Left lung (tissue), 10 donors: ENCODE results near the gene LRRK1. TPM values are rescaled to one million over a fixed set of nuclear protein-coding genes. Genes with fewer than 3 reads are reported as not detected.

Experiments used
- ATAC-seq: fragments of 200-7000 bp; cut with Tn5 transposase; one replicate; pipeline ENCODE4 v1.9.1; 2020; ENCODE audit warnings: moderate library complexity
- DNase-seq, 4 donors: peaks; one replicate each; pipeline ENCODE4 v3.0.0-alpha.2; 2013 to 2020
- H3K27ac ChIP-seq, 2 donors: fragments of 200-600 bp; sonication (generic) in 1 of 2; one replicate each; pipeline versions ENCODE4 v1.5.0 to v1.8.0; 2020 to 2021
- H3K27me3 ChIP-seq, 2 donors: fragments of 200-600 bp; sonication (generic) in 1 of 2; one replicate each; pipeline versions ENCODE4 v1.5.0 to v1.8.0; 2020 to 2021
- H3K36me3 ChIP-seq, 2 donors: fragments of 200-600 bp; sonication (generic) in 1 of 2; one replicate each; pipeline versions ENCODE4 v1.5.0 to v1.8.0; 2020 to 2021
- H3K4me1 ChIP-seq, 2 donors: fragments of 200-600 bp; one replicate each; pipeline ENCODE4 v1.8.0; 2021
- H3K4me3 ChIP-seq, 2 donors: fragments of 200-600 bp; sonication (generic) in 1 of 2; one replicate each; pipeline versions ENCODE4 v1.5.0 to v1.8.0; 2020 to 2021; ENCODE audit warnings: mild to moderate bottlenecking in 1 of 2
- H3K9me3 ChIP-seq, 2 donors: fragments of 200-600 bp; sonication (generic) in 1 of 2; one replicate each; pipeline versions ENCODE4 v1.5.0 to v1.8.0; 2020 to 2021
- intact Hi-C, 2 donors: fragments of 100-400 bp; cut with DNase I; formaldehyde crosslinking; loops; one replicate each; pipeline versions ENCODE4 v1.11.2 to v1.14.2; 2022
- polyA plus RNA-seq, 6 donors: library from polyadenylated mRNA; unstranded; fragments of 120-200 nt; gene quantifications; one replicate each; pipeline ENCODE4 v1.2.1, GENCODE V29; 2013; ENCODE audit not compliant: insufficient read length in 6 of 6
- total RNA-seq, 2 donors: library from RNA; stranded (reverse); fragmentation: NEBNext Ultra II Directional; extraction: Animal tissue kit (Norgen Biotek cat#: 25700); gene quantifications; one replicate each; pipeline ENCODE4 v1.2.1, GENCODE V29; 2021
- TF ChIP-seq, protein P1 (sequence below), 2 donors: fragments of 200-600 bp; sonication (generic) in 1 of 2; IDR thresholded peaks; one replicate each; pipeline versions ENCODE4 v1.5.0 to v1.8.0; 2021; ENCODE audit warnings: antibody characterized with exemption in 2 of 2
- donor health status: DM: no; HTN: yes; CAD: no.
- donor health status: DM: no; HTN: no; CAD: no.

The LRRK1 gene
- total and polyA plus RNA-seq, 8 donors = 1.9 to 24.2 (median 3.0) TPM

DNA sequence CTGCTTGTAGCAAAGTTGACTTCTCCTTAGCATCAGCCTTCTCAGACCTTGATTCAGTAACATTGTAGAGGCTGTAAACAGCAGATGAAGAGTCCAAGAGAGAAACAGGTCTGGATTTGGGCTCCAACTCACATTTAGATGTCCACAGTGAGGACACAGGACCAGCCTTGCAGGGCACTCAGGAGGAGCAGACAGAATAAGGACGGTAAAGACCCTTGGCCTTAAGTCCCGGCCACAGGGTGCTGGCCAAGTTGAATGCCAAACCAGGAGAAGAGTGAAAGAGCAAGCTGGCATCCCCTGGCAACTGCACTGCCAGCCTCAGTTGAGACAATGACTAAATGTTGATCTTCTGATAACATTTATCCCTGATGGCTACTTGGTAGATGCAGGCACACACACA, 136.3 kb downstream of the LRRK1 start:
- Histone ChIP-seq H3K27me3 (no peaks in the 10 kb centered on the region), H3K4me1 (peaks cover 0 to 8% of the 10 kb centered on the region in 2 donors), H3K4me3 (no peak overlapping the region), H3K9me3 (no peaks in the 10 kb centered on the region), H3K36me3 (peaks cover 0 to 97% of the 10 kb centered on the region in 2 donors), H3K27ac (no peak overlapping the region)
- TF ChIP-seq, protein P1, sequence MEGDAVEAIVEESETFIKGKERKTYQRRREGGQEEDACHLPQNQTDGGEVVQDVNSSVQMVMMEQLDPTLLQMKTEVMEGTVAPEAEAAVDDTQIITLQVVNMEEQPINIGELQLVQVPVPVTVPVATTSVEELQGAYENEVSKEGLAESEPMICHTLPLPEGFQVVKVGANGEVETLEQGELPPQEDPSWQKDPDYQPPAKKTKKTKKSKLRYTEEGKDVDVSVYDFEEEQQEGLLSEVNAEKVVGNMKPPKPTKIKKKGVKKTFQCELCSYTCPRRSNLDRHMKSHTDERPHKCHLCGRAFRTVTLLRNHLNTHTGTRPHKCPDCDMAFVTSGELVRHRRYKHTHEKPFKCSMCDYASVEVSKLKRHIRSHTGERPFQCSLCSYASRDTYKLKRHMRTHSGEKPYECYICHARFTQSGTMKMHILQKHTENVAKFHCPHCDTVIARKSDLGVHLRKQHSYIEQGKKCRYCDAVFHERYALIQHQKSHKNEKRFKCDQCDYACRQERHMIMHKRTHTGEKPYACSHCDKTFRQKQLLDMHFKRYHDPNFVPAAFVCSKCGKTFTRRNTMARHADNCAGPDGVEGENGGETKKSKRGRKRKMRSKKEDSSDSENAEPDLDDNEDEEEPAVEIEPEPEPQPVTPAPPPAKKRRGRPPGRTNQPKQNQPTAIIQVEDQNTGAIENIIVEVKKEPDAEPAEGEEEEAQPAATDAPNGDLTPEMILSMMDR (IDR thresholded peaks at IDR 0.05) = no peak
- intact Hi-C loops = no loop called here
- no peak for DNase-seq
- no peak for ATAC-seq

DNA sequence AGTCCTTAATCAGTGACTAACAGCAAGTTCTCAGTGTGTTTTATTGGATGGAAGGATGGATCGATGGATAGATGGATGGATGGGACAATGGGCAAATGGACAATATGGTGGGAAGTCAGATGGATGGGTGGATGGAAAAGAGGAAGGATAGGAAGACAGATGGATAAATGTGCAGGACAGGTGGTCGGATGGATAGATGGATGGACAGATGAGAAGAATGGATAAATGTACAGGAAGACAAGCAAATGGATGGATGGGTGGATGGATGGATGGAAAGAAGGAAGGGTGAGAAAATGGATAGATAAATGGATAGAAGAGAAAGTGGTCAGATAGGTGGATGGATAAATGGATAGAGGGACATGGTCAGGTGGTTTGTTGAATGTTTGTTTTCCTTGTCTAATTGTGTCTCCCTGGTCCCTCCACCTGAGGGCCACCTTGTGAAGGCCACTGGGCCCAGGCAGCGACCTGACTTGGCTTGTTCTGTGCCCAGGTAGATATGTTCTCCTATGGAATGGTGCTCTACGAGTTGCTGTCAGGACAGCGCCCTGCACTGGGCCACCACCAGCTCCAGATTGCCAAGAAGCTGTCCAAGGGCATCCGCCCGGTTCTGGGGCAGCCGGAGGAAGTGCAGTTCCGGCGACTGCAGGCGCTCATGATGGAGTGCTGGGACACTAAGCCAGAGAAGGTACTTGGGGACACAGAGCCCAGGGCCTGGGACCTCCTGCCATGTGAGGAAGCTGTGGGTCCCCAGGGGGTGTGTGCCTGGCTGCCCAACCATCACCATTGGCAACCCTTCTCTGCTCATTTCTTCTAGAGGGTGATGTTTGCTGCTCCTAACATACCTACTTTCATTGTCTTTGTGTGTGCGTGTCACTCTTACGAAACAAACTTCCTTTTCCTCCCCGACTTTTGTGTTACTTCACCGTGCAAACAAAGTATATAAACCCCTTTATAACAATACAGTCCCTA, 137.5 kb downstream of the LRRK1 start:
- Histone ChIP-seq H3K36me3 (peaks cover 0 to 97% of the 10 kb centered on the region in 2 donors), H3K4me3 (no peak overlapping the region), H3K27me3 (no peaks in the 10 kb centered on the region), H3K9me3 (no peaks in the 10 kb centered on the region), H3K27ac (peak overlapping the region in 1 of 2 donors; percentile 73), H3K4me1 (peaks cover 0 to 8% of the 10 kb centered on the region in 2 donors)
- TF ChIP-seq, protein P1 (IDR thresholded peaks at IDR 0.05) = no peak
- intact Hi-C loops = no loop called here
- peak in 1 of 4 donors; percentile 32 for DNase-seq
- no peak for ATAC-seq

DNA sequence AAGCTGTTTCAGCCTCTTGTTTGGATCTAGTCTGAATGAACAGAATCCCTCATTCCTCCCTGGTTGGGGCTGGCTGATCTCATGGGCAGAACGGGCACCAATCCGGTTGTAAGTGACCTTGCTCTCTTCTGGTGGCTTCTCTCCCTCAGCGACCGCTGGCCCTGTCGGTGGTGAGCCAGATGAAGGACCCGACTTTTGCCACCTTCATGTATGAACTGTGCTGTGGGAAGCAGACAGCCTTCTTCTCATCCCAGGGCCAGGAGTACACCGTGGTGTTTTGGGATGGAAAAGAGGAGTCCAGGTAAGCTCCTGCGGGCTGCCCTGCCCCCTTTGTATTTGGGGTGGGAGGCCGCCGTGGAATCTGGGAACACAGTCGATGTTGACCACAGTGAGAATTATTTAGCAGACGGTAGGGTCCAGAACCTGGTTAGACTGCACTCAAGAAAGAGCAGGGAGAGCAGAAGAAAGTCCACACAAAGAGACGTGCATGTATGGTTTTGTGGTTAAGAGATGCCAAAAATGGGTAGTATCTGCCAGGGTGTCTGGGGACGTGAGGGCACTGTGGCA, 138.8 kb downstream of the LRRK1 start:
- Histone ChIP-seq H3K4me1 (peaks cover 0 to 8% of the 10 kb centered on the region in 2 donors), H3K36me3 (peaks cover 0 to 97% of the 10 kb centered on the region in 2 donors), H3K27me3 (no peaks in the 10 kb centered on the region), H3K9me3 (no peaks in the 10 kb centered on the region), H3K4me3 (no peak overlapping the region), H3K27ac (peak overlapping the region in 1 of 2 donors; percentile 73)
- TF ChIP-seq, protein P1 (IDR thresholded peaks at IDR 0.05) = no peak
- ATAC-seq (no peak), DNase-seq (no peak)
- intact Hi-C loops = no loop called here

DNA sequence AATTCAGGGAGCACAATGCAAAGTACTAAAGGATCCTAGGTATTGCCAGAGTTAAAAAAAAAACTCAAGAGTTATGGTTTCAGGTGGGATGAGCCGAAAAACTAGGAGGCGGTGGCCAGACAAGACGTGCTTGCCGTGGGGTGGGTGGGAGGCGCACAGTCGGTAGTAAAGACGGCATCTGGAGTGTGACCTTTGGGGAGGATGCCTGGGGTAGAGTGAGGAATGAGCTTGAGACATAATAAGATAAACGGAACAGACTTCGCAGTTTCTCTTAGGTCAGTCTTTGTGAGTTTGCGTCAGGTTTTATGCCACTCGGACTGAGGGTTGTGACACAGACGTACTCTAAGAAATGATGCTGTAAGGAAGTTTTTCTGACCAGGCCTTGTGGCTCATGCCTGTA, 139.6 kb downstream of the LRRK1 start:
- H3K27me3 ChIP-seq = no peaks in the 10 kb centered on the region
- intact Hi-C loops = no loop called here
- ATAC-seq = no peak

More for the DNA sequence above, 139.6 kb downstream of the LRRK1 start:
- Histone ChIP-seq H3K4me3 (no peak overlapping the region), H3K4me1 (peaks cover 0 to 8% of the 10 kb centered on the region in 2 donors), H3K36me3 (peaks cover 0 to 97% of the 10 kb centered on the region in 2 donors), H3K9me3 (no peaks in the 10 kb centered on the region), H3K27ac (no peak overlapping the region)
- peak in 1 of 4 donors; percentile 6 for DNase-seq
- TF ChIP-seq, protein P1 (IDR thresholded peaks at IDR 0.05) = no peak
